ENCODE data around the gene EHMT1. TPM values are rescaled to one million over a fixed set of nuclear protein-coding genes. Genes with fewer than 3 reads are reported as not detected.

EHMT1 gene
- polyA plus RNA-seq, 1 of the 3 experiments (the other 2 are of a cell fraction) = 39.5 TPM

- H3K36me3 ChIP-seq (replicated peaks in 1 of 2; ENCODE audit: control insufficient read depth in 1 of 2, insufficient read depth in 2 of 2, low read length in 1 of 2) = peaks cover 18 to 58% of the 10 kb centered on the region in 2 experiments
- no peak overlapping the region for H3K4me2 ChIP-seq
- no peaks in the 10 kb centered on the region; a peak in 1 of 4 replicates for H3K4me1 ChIP-seq (ENCODE audit: control insufficient read depth in 1 of 2, insufficient read depth in 2 of 2, low read depth in 1 of 2, low read length in 1 of 2)
- POLR2A ChIA-PET = no interaction called here
- no peaks in the 10 kb centered on the region for H3K9me2 ChIP-seq
- H2AFZ ChIP-seq (ENCODE audit: low read depth) = no peak overlapping the region
- CTCF ChIA-PET = interaction anchor here (1.1 kb wide), 1 partner anchor 29 kb away, joined by 4 read pairs; no protein-coding TSS in a partner anchor
- DNase-seq = no peak
- no peaks in the 10 kb centered on the region for H3K27me3 ChIP-seq (ENCODE audit: insufficient read depth)
- H3K9ac ChIP-seq = no peak overlapping the region
- H3F3A ChIP-seq (replicated peaks; ENCODE audit: insufficient read depth) = no peaks in the 10 kb centered on the region
- H3K9me3 ChIP-seq = no peaks in the 10 kb centered on the region
- peaks cover 4% of the 10 kb centered on the region; the same call in 1 of the 2 replicates for H3K79me2 ChIP-seq (ENCODE audit: insufficient read depth)
- 94% methylated on average over 12 of the region's 14 CpGs for WGBS (ENCODE audit: low lambda C conversion rate)
- no peak overlapping the region for H3K27ac ChIP-seq (ENCODE audit: low read depth in 2 of 2, low read length in 1 of 2)
- H3K4me3 ChIP-seq (ENCODE audit: low read depth in 2 of 2, low read length in 1 of 2) = no peak overlapping the region
- peaks cover 24% of the 10 kb centered on the region; the same call in 1 of the 2 replicates for H4K20me1 ChIP-seq (ENCODE audit: insufficient read depth)
- no peak for TF ChIP-seq EP300 (IDR thresholded peaks at IDR 0.05; ENCODE audit: borderline replicate concordance in 1 of 2, low read depth in 1 of 2, low read length in 1 of 2)
- TF ChIP-seq MEF2A (IDR thresholded peaks at IDR 0.05; ENCODE audit: borderline replicate concordance, low read depth) = no peak
- no peak for TF ChIP-seq USF1 (IDR thresholded peaks at IDR 0.05; ENCODE audit: borderline replicate concordance, low read depth)
- no peak for TF ChIP-seq USF2 (IDR thresholded peaks at IDR 0.05; ENCODE audit: borderline replicate concordance, low read depth, low read length)
- TF ChIP-seq MXI1 (IDR thresholded peaks at IDR 0.05; ENCODE audit: low read depth, low read length) = no peak
- TF ChIP-seq TCF12 (IDR thresholded peaks at IDR 0.05) = no peak
- TF ChIP-seq ZBTB33 (IDR thresholded peaks at IDR 0.05; ENCODE audit: borderline replicate concordance, low read depth) = no peak
- TF ChIP-seq REST (IDR thresholded peaks at IDR 0.05; ENCODE audit: low read depth, low read length) = no peak
- no peak for TF ChIP-seq SMC3 (IDR thresholded peaks at IDR 0.05; ENCODE audit: low read depth, low read length)
- TF ChIP-seq RAD21 (IDR thresholded peaks at IDR 0.05; ENCODE audit: low read length) = no peak
- TF ChIP-seq FOXM1 (IDR thresholded peaks at IDR 0.05; ENCODE audit: low read depth) = no peak
- no peak for TF ChIP-seq RCOR1 (IDR thresholded peaks at IDR 0.05; ENCODE audit: low read length)
- TF ChIP-seq RFX5 (IDR thresholded peaks at IDR 0.05; ENCODE audit: low read length) = no peak
- TF ChIP-seq GATA2 (CRISPR knock-in tag; IDR thresholded peaks at IDR 0.05) = no peak
- TF ChIP-seq YY1 (IDR thresholded peaks at IDR 0.05; ENCODE audit: low read depth) = no peak
- no peak for TF ChIP-seq ELF1 (IDR thresholded peaks at IDR 0.05)
- TF ChIP-seq TAF1 (IDR thresholded peaks at IDR 0.05; ENCODE audit: borderline replicate concordance, low read depth, low read length) = no peak
- no peak for TF ChIP-seq PBX3 (IDR thresholded peaks at IDR 0.05)
- no peak for TF ChIP-seq GABPA (IDR thresholded peaks at IDR 0.05; ENCODE audit: low read depth)
Observed at GRCh38 chr9:137829260-137829996, 210.6 kb downstream of the EHMT1 start.
